ENCODE results near the gene RESP18. TPM values are rescaled to one million over a fixed set of nuclear protein-coding genes. Genes with fewer than 3 reads are reported as not detected.
A peak's percentile ranks its signal among the peaks of the same experiment; 100 is the strongest.
"Not testable (repeated sequence)": the region's sequence is repeated elsewhere in the genome, so short reads cannot be mapped to it uniquely, and the experiment has no call there.

Gene RESP18
- total and polyA plus RNA-seq, 7 experiments from 2014 or later: not detected

DNA sequence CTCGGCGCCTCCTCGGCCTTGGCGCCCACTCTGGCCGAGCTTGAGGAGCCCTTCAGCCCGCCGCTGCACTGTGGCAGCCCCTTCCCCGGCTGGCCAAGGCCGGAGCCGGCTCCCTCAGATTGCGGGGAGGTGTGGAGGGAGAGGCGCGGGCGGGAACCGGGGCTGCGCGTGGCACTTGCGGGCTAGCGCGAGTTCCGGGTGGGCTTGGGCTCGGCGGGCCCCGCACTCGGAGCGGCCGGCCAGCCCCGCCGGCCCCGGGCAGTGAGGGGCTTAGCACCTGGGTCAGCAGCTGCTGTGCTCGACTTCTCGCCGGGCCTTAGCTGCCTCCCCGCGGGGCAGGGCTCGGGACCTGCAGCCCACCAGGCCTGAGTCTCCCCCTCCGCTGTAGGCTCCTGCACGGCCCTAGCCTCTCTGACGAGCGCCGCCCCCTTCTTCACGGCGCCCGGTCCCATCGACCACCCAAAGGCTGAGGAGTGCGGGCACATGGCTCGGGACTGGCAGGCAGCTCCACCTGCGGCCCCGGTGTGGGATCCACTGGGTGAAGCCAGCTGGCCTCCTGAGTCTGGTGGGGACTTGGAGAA is 19.8 kb downstream of the RESP18 start:
- H3K4me1 Mint-ChIP-seq; POLR2A ChIA-PET; intact Hi-C loops (cut with micrococcal nuclease); H3K36me3 ChIP-seq (ENCODE audit: control insufficient read depth in 2 of 3, insufficient read depth in 3 of 3, low read length in 3 of 3); H3K9me3 ChIP-seq (ENCODE audit: control insufficient read depth in 2 of 3, low read length in 3 of 3); H3K4me3 ChIP-seq (ENCODE audit: low read length); H3K36me3 Mint-ChIP-seq; H3K27ac ChIP-seq (ENCODE audit: low read depth, low read length); H3K27ac Mint-ChIP-seq; H3K4me3 Mint-ChIP-seq; H3K4me1 ChIP-seq (ENCODE audit: control insufficient read depth in 2 of 2, insufficient read depth in 2 of 2, low read length in 2 of 2); H3K9me3 Mint-ChIP-seq; ATAC-seq; CTCF ChIA-PET; DNase-seq: not testable (repeated sequence)
- peaks cover under 1 to 15% of the 10 kb centered on the region in 2 donors for H3K27me3 ChIP-seq (ENCODE audit: control insufficient read depth in 2 of 2, insufficient read depth in 2 of 2, low read length in 2 of 2)
- peaks cover 31 to 41% (median 39%) of the 10 kb centered on the region in 5 donors for H3K27me3 Mint-ChIP-seq

DNA sequence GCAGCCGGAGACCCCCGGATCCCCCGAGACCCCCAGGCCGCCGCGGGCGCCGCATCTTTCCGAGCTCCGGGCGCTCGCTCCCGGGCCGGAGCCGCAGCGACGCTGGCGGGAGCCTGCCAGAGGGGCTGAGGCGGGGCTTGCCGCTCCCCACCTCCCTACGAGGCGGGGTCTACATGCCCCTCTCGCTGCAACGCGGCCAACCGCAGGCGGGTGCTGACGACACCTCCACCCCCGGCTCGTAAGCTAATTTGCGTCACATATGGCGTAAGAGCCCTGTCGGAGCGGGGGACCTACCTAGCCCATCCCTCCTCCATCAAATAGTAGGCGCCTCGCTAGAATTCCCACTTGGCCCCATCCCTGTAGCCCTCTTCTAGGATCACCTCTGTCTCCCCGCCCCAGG is 23.3 kb downstream of the RESP18 start, which contains the start of gene PTPRN:
PTPRN (minus strand) TSS at position 124 of the 400 bp plus-strand sequence; CDS start at position 55, 69 bp downstream.
- Mint-ChIP-seq H3K36me3 (peaks cover 0 to 4% (median 0%) of the 10 kb centered on the region in 5 donors), H3K27me3 (peaks cover 52 to 65% (median 62%) of the 10 kb centered on the region in 5 donors), H3K4me1 (peaks cover 0 to 8% (median 0%) of the 10 kb centered on the region in 7 donors), H3K27ac (no peak within 1 kb of the TSS), H3K9me3 (peaks cover 0 to 10% (median 4%) of the 10 kb centered on the region in 11 donors), H3K4me3 (peak within 1 kb of the TSS in 1 of 10 donors; percentile 45)
- ChIA-PET CTCF (no interaction called here), POLR2A (no interaction called here)
- ATAC-seq (no peak), DNase-seq (no peak)
- Histone ChIP-seq H3K4me3 (ENCODE audit: low read length) (no peak within 1 kb of the TSS), H3K4me1 (ENCODE audit: control insufficient read depth in 2 of 2, insufficient read depth in 2 of 2, low read length in 2 of 2) (no peaks in the 10 kb centered on the region), H3K9me3 (ENCODE audit: control insufficient read depth in 2 of 3, low read length in 3 of 3) (no peaks in the 10 kb centered on the region), H3K27me3 (ENCODE audit: control insufficient read depth in 2 of 2, insufficient read depth in 2 of 2, low read length in 2 of 2) (peaks cover 2 to 15% of the 10 kb centered on the region in 2 donors), H3K36me3 (ENCODE audit: control insufficient read depth in 2 of 3, insufficient read depth in 3 of 3, low read length in 3 of 3) (no peaks in the 10 kb centered on the region), H3K27ac (ENCODE audit: low read depth, low read length) (no peak within 1 kb of the TSS)
- intact Hi-C loops (cut with micrococcal nuclease): loop anchor here (2.0 to 5.0 kb wide), 3 partner anchors 22 to 347 kb away; no protein-coding TSS in a partner anchor

DNA sequence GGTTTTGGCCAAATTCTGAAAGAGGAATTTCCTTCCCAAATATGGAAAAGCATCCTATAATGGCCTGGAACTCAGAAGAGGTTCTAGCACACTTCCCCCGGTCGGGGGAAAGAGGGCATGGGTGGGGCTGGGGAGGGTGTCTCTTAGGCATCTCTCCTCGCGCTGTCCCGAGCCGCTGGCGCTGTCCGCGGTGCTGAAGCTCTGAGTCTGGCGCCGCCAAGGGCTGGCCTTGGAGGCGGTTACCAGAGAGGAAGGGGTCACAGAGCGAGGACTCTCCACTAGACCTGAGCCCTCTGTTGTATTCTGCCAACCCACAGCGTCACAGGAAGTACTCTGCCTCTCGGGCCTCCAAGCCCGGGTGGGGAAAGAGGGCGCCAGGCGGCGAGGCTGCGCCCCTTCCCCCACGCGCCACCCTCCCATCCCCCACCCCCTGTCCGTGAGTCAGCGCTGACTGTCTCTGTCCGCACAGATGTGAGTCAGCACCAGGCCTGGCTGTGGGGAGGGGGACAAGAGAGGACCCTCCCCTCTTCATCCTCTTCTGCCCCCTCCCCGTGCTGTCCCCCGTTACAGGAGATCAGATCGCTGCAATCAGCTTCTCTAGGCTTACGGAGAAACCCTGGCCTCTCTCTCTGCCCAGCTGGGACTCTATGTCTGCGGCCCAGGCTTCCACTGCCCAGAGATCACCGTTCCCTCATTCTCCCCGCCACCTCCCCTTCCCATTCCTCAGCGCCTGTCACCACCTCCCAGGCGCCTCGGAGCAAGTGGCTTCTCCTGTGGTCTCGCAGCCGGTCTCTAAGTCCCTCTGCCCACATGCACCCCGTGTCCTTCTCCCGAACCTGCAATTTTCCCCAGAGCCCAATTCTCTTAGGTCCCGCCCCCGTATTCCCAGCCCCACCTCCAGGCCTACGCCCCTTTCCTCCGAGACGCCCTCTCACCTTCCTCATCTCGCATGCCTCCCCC is 24.1 kb downstream of the RESP18 start:
- intact Hi-C loops (cut with micrococcal nuclease): loop anchor here (1.0 to 5.0 kb wide), 4 partner anchors 22 to 346 kb away; no protein-coding TSS in a partner anchor
- no peak overlapping the region for H3K4me3 Mint-ChIP-seq

DNA sequence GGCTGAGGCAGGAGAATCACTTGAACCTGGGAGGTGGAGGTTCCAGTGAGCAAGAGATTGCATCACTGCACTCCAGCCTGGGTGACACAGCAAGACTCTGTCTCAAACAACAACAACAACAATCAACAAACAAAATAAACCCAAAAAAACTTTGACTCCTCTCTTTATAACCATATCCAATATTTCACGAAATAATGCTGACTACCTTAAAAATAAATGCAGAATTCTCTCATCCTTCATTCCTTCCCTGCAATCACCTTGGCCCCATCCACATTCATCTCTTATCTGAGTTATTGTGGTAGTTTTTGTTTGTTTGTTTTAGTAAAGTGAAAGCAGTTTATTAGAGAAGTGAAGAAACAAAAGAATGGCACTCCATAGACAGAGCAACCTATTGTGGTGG is 26.5 kb downstream of the RESP18 start:
- ChIA-PET CTCF (interaction anchor here (0.5 to 2.0 kb wide), 2 partner anchors 11 to 111 kb away, joined by 3 to 6 read pairs; no protein-coding TSS in a partner anchor), POLR2A (no interaction called here)
- DNase-seq: no peak
- Mint-ChIP-seq H3K4me3 (no peak overlapping the region), H3K27ac (no peak overlapping the region), H3K36me3 (peaks cover 0 to 4% (median 0%) of the 10 kb centered on the region in 5 donors), H3K4me1 (peaks cover 0 to 8% (median 0%) of the 10 kb centered on the region in 7 donors), H3K27me3 (peaks cover 53 to 66% (median 66%) of the 10 kb centered on the region in 5 donors), H3K9me3 (peaks cover 0 to 5% (median 3%) of the 10 kb centered on the region in 11 donors)
- intact Hi-C loops (cut with micrococcal nuclease): loop anchor here (5.0 kb wide), 2 partner anchors 46 to 344 kb away; no protein-coding TSS in a partner anchor
- H3K27me3 ChIP-seq (ENCODE audit: control insufficient read depth in 2 of 2, insufficient read depth in 2 of 2, low read length in 2 of 2): peaks cover 2 to 15% of the 10 kb centered on the region in 2 donors
- no peak for ATAC-seq
- H3K36me3 ChIP-seq (ENCODE audit: control insufficient read depth in 2 of 3, insufficient read depth in 3 of 3, low read length in 3 of 3): no peaks in the 10 kb centered on the region
- no peak overlapping the region for H3K27ac ChIP-seq (ENCODE audit: low read depth, low read length)
- no peak overlapping the region for H3K4me3 ChIP-seq (ENCODE audit: low read length)
- no peaks in the 10 kb centered on the region for H3K4me1 ChIP-seq (ENCODE audit: control insufficient read depth in 2 of 2, insufficient read depth in 2 of 2, low read length in 2 of 2)
- H3K9me3 ChIP-seq (ENCODE audit: control insufficient read depth in 2 of 3, low read length in 3 of 3): no peaks in the 10 kb centered on the region

More for the DNA sequence above, 24.1 kb downstream of the RESP18 start:
- H3K27ac Mint-ChIP-seq: peak overlapping the region in 1 of 9 donors; percentile 14
- Histone ChIP-seq H3K27ac (ENCODE audit: low read depth, low read length) (no peak overlapping the region), H3K4me3 (ENCODE audit: low read length) (no peak overlapping the region), H3K27me3 (ENCODE audit: control insufficient read depth in 2 of 2, insufficient read depth in 2 of 2, low read length in 2 of 2) (peaks cover 2 to 15% of the 10 kb centered on the region in 2 donors), H3K4me1 (ENCODE audit: control insufficient read depth in 2 of 2, insufficient read depth in 2 of 2, low read length in 2 of 2) (no peaks in the 10 kb centered on the region), H3K9me3 (ENCODE audit: control insufficient read depth in 2 of 3, low read length in 3 of 3) (no peaks in the 10 kb centered on the region), H3K36me3 (ENCODE audit: control insufficient read depth in 2 of 3, insufficient read depth in 3 of 3, low read length in 3 of 3) (no peaks in the 10 kb centered on the region)
- H3K36me3 Mint-ChIP-seq: peaks cover 0 to 4% (median 0%) of the 10 kb centered on the region in 5 donors
- DNase-seq: peak; percentile 38 to 79 (median 60)
- POLR2A ChIA-PET: no interaction called here
- peaks cover 54 to 64% (median 61%) of the 10 kb centered on the region in 5 donors for H3K27me3 Mint-ChIP-seq
- H3K9me3 Mint-ChIP-seq: peaks cover 0 to 7% (median 4%) of the 10 kb centered on the region in 11 donors
- CTCF ChIA-PET: no interaction called here
- ATAC-seq: peak; percentile 87
- H3K4me1 Mint-ChIP-seq: peaks cover 0 to 8% (median 0%) of the 10 kb centered on the region in 7 donors

DNA sequence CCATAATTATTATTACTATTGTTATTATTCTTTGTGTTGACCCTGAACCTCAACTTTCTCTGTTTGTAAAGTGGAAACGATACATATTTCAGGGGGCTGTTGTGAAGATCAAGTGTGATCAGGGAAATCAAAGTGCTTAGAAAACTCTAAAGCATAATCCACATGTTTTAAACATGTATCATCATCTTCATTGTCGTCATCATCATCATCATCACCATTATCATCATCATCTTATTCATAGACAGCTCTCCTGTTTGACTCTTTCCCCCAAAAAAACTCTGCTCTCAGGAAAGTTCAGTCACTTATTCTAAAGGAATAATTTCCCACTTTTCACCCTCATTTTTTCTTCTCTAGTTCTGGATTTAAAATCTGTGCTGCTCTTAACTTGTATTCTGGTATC is 28.3 kb downstream of the RESP18 start:
- H3K4me1 ChIP-seq (ENCODE audit: control insufficient read depth in 2 of 2, insufficient read depth in 2 of 2, low read length in 2 of 2): no peaks in the 10 kb centered on the region

DNA sequence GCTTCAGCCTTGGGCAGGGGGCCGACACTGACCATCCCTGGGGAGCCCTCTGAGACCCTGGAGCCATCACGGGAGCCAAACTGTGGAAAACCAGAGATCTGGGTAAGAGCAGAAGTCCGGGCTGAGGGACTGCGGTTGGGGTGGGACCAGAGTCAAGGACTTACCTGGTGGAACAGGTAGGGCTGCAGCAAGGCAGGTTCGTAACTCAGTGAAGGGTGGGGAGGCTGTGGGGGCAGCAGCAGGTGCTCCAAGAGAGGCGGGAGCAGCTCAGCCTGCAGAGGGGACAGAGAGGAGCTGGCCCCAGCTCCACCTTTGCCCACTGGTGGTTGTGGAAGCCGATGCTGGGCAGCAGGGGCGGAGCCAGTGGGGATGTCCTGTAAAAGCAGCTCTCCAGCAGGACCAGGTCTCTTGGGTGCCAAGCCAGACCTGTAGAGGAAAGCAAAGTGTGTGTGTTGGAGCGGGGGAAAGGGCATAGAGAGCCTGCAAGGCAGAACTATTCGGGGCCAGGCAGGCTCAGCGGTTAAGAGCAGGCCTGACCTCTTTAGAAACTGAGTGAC is 30.1 kb downstream of the RESP18 start:
- no peaks in the 10 kb centered on the region for H3K27me3 ChIP-seq (ENCODE audit: control insufficient read depth in 2 of 2, insufficient read depth in 2 of 2, low read length in 2 of 2)
- Mint-ChIP-seq H3K27me3 (peaks cover 30 to 51% (median 44%) of the 10 kb centered on the region in 5 donors), H3K36me3 (no peaks in the 10 kb centered on the region), H3K9me3 (peaks cover 0 to 4% (median 0%) of the 10 kb centered on the region in 11 donors), H3K27ac (no peak overlapping the region), H3K4me3 (no peak overlapping the region), H3K4me1 (peaks cover 0 to 13% (median 5%) of the 10 kb centered on the region in 7 donors)
- H3K4me1 ChIP-seq (ENCODE audit: control insufficient read depth in 2 of 2, insufficient read depth in 2 of 2, low read length in 2 of 2): peaks cover 0 to 4% of the 10 kb centered on the region in 2 donors
- no peak overlapping the region for H3K27ac ChIP-seq (ENCODE audit: low read depth, low read length)
- H3K9me3 ChIP-seq (ENCODE audit: control insufficient read depth in 2 of 3, low read length in 3 of 3): no peaks in the 10 kb centered on the region
- no peak for ATAC-seq
- CTCF ChIA-PET: interaction anchor here (0.6 to 1.0 kb wide), 2 partner anchors 10 to 79 kb away, joined by 3 read pairs; no protein-coding TSS in a partner anchor
- POLR2A ChIA-PET: no interaction called here
- H3K4me3 ChIP-seq (ENCODE audit: low read length): no peak overlapping the region
- intact Hi-C loops (cut with micrococcal nuclease): no loop called here
- DNase-seq: no peak
- H3K36me3 ChIP-seq (ENCODE audit: control insufficient read depth in 2 of 3, insufficient read depth in 3 of 3, low read length in 3 of 3): no peaks in the 10 kb centered on the region

More for the DNA sequence above, 28.3 kb downstream of the RESP18 start:
- Mint-ChIP-seq H3K9me3 (peaks cover 0 to 4% (median 0%) of the 10 kb centered on the region in 11 donors), H3K4me1 (peaks cover 0 to 8% (median 0%) of the 10 kb centered on the region in 7 donors), H3K36me3 (no peaks in the 10 kb centered on the region), H3K27ac (no peak overlapping the region), H3K4me3 (no peak overlapping the region), H3K27me3 (peaks cover 35 to 61% (median 52%) of the 10 kb centered on the region in 5 donors)
- no peaks in the 10 kb centered on the region for H3K36me3 ChIP-seq (ENCODE audit: control insufficient read depth in 2 of 3, insufficient read depth in 3 of 3, low read length in 3 of 3)
- intact Hi-C loops (cut with micrococcal nuclease): no loop called here
- no peak overlapping the region for H3K4me3 ChIP-seq (ENCODE audit: low read length)
- POLR2A ChIA-PET: interaction anchor here (0.8 kb wide), 1 partner anchor 58 kb away, joined by 6 read pairs; no protein-coding TSS in a partner anchor
- H3K27me3 ChIP-seq (ENCODE audit: control insufficient read depth in 2 of 2, insufficient read depth in 2 of 2, low read length in 2 of 2): peaks cover 2 to 10% of the 10 kb centered on the region in 2 donors
- H3K9me3 ChIP-seq (ENCODE audit: control insufficient read depth in 2 of 3, low read length in 3 of 3): no peaks in the 10 kb centered on the region
- no peak overlapping the region for H3K27ac ChIP-seq (ENCODE audit: low read depth, low read length)
- CTCF ChIA-PET: interaction anchor here (0.7 to 1.1 kb wide), 3 partner anchors 9 to 182 kb away, joined by 3 to 4 read pairs (median 3); no protein-coding TSS in a partner anchor
- no peak for DNase-seq
- ATAC-seq: no peak
